ENCODE results near the gene DUSP18. TPM values are rescaled to one million over a fixed set of nuclear protein-coding genes. Genes with fewer than 3 reads are reported as not detected.

The DUSP18 gene
- total and polyA plus RNA-seq, 9 of the 15 experiments (the other 6 are each of a cell fraction or from before 2014, with no cell fraction given) = 1.00 to 3.7 (median 1.5) TPM

GRCh38 chr22:30667107-30667493 is 575 bp downstream of the DUSP18 start:
- Histone ChIP-seq H3K4me3 (peak overlapping the region; percentile 48), H3K9me3 (replicated peaks; ENCODE audit: control insufficient read depth, insufficient read depth, low read depth, low read length) (no peaks in the 10 kb centered on the region), H3K79me2 (ENCODE audit: control insufficient read depth, insufficient read depth, low read length) (no peaks in the 10 kb centered on the region), H3K4me1 (replicated peaks in 1 of 2; ENCODE audit: control insufficient read depth in 2 of 2, insufficient read depth in 2 of 2, low read length in 2 of 2) (peaks cover 7 to 16% of the 10 kb centered on the region in 2 experiments; a peak in 3 of 5 replicates), H3K9ac (ENCODE audit: insufficient read depth in 1 of 2, low read depth in 2 of 2, low read length in 2 of 2) (peak overlapping the region; percentile 56 to 91), H3K4me2 (ENCODE audit: insufficient read depth, low read length) (peak overlapping the region; percentile 87), H3K36me3 (ENCODE audit: control insufficient read depth, insufficient read depth, low read length) (no peaks in the 10 kb centered on the region), H3K27ac (ENCODE audit: extremely low read depth, low read depth, low read length) (no peak overlapping the region), H3K9me1 (ENCODE audit: control insufficient read depth, insufficient read depth, low read length) (no peaks in the 10 kb centered on the region), H4K20me1 (replicated peaks; ENCODE audit: control insufficient read depth, insufficient read depth, low read length) (no peaks in the 10 kb centered on the region), H3K27me3 (ENCODE audit: control insufficient read depth in 2 of 2, insufficient read depth in 2 of 2, low read length in 2 of 2) (no peaks in the 10 kb centered on the region), H2AFZ (ENCODE audit: low read depth, low read length) (peak overlapping the region; percentile 95)
- FAIRE-seq (no peak), DNase-seq (ENCODE audit: extremely low read depth in 1 of 4, low spot score in 3 of 4) (no peak), ATAC-seq (no peak)
- 37% methylated on average over 16 of the region's 18 CpGs for WGBS (ENCODE audit: insufficient coverage, low coverage, missing lambda C conversion rate)
- ChIA-PET CTCF (ENCODE audit: low intra/inter-chr PET ratio) (no interaction called here), POLR2A (interaction anchor here (0.6 to 1.1 kb wide), 4 partner anchors 16 to 241 kb away, joined by 3 to 4 read pairs (median 3); partner anchors contain the start of gene SLC35E4)
- TF ChIP-seq CHD7 (IDR thresholded peaks at IDR 0.05; ENCODE audit: low read depth, low read length) = no peak
- TF ChIP-seq BCOR (IDR thresholded peaks at IDR 0.05) = no peak
- no peak for TF ChIP-seq MAZ (CRISPR knock-in tag; conservative IDR thresholded peaks at IDR 0.05 in 1 of 2, IDR thresholded peaks at IDR 0.05 in 1 of 2)
- no peak for TF ChIP-seq ZBTB33 (CRISPR knock-in tag; IDR thresholded peaks at IDR 0.05)
- TF ChIP-seq FOXA3 (CRISPR knock-in tag; conservative IDR thresholded peaks at IDR 0.05 in 1 of 2, IDR thresholded peaks at IDR 0.05 in 1 of 2) = 0 out of 4 replicates have a peak, but pooled peaks of 1 of the 2 experiments have one; percentile 3
- TF ChIP-seq SRSF3 (IDR thresholded peaks at IDR 0.05; ENCODE audit: insufficient read depth, low read length) = no peak
- BruUV-seq (replicated peaks) = no TSS peak
- in situ Hi-C loops (cut with MboI) (no loop called here), intact Hi-C loops (cut with micrococcal nuclease) (loop anchor here (10.0 kb wide), 1 partner anchor 88 kb away; no protein-coding TSS in a partner anchor)

Data from K562 (cell line).